HepG2 (cell line): Measurements from ENCODE around the gene BYSL. TPM values are rescaled to one million over a fixed set of nuclear protein-coding genes. Genes with fewer than 3 reads are reported as not detected.

ENCODE experiments used
- ATAC-seq: fragments of 200-7000 bp; cut with Tn5 transposase; 3 replicates; pipeline ENCODE4 v1.9.1; 2020; ENCODE audit warnings: mild to moderate bottlenecking, moderate library complexity
- Bru-seq: library from RNA; stranded (reverse); fragments of 400-500 nt; gene quantifications from one replicate; lab custom pipeline; 2021; lab: Mats Ljungman, UMichigan
- BruChase-seq, 2 experiments: library from RNA; stranded (reverse); fragments of 400-500 nt; gene quantifications; one replicate each; lab custom pipeline; 2021; lab: Mats Ljungman, UMichigan
- BruUV-seq: library from RNA; stranded (reverse); fragments of 400-500 nt; replicated peaks from 2 replicates; lab custom pipeline; 2021; lab: Mats Ljungman, UMichigan
- CTCF ChIA-PET: fragments of 300-600 bp; formaldehyde crosslinking; extraction: SDS; loops from one replicate; lab custom pipeline; 2021; ENCODE audit warnings: low total read pairs, inconsistent platforms, low intra/inter-chr PET ratio; lab: Yijun Ruan, JAX
- POLR2A ChIA-PET: fragments of 350-600 bp; sonication (Branson Sonifier 250); formaldehyde crosslinking; loops from one replicate; lab custom pipeline; 2020; ENCODE audit warnings: antibody characterized with exemption, inconsistent platforms; lab: Yijun Ruan, JAX
- DNase-seq: peaks from one replicate; pipeline ENCODE4 v3.0.0-alpha.2; 2015; ENCODE audit warnings: low spot score
- FAIRE-seq: peaks from 3 replicates; lab custom pipeline; 2011; peaks lifted over from hg19 to GRCh38; lab: Jason Lieb, UNC
- H2AFZ ChIP-seq: one replicate; pipeline ENCODE4 v1.6.1; 2011; ENCODE audit warnings: low read length, inconsistent platforms
- H3K27ac ChIP-seq: fragments of 300-600 bp; 3 replicates; pipeline ENCODE4 v1.8.0; 2011; ENCODE audit warnings: mixed run types, mild to moderate bottlenecking, mixed read lengths, low read length, inconsistent platforms; ENCODE audit not compliant: insufficient read depth; ENCODE audit errors: extremely low read length
- H3K27me3 ChIP-seq, 2 experiments: fragments of 200-600 bp in 1 of 2; 2 replicates in 1 of 2; 3 replicates in 1 of 2; pipeline versions ENCODE4 v1.6.0 to v1.8.0; 2011; ENCODE audit warnings: low read length in 2 of 2, mild to moderate bottlenecking in 2 of 2, moderate library complexity in 2 of 2, inconsistent platforms in 1 of 2; ENCODE audit not compliant: insufficient read depth in 2 of 2, control insufficient read depth in 1 of 2
- H3K36me3 ChIP-seq, 2 experiments: fragments of 200-600 bp in 1 of 2; replicated peaks in 1 of 2; 2 replicates in 1 of 2; 3 replicates in 1 of 2; pipeline versions ENCODE4 v1.5.1 to v1.8.0; 2011; ENCODE audit warnings: low read length in 2 of 2, inconsistent platforms in 1 of 2; ENCODE audit not compliant: insufficient read depth in 2 of 2, control insufficient read depth in 1 of 2
- H3K4me1 ChIP-seq: 2 replicates; pipeline ENCODE4 v1.5.1; 2012; ENCODE audit warnings: low read length, inconsistent platforms; ENCODE audit not compliant: insufficient read depth
- H3K4me2 ChIP-seq: 2 replicates; pipeline ENCODE4 v1.6.0; 2011; ENCODE audit warnings: low read depth, low read length, inconsistent platforms
- H3K4me3 ChIP-seq, 3 experiments: fragments of 200-600 bp in 1 of 3; sonication (generic), shearing (Covaris generic) in 1 of 3; replicated peaks in 1 of 3; 2 replicates each; pipeline ENCODE4 v1.5.1; 2011 to 2016; ENCODE audit warnings: low read length in 3 of 3, inconsistent platforms in 2 of 3, low read depth in 2 of 3, mild to moderate bottlenecking in 2 of 3, control low read depth in 1 of 3, mixed read lengths in 1 of 3; ENCODE audit not compliant: insufficient read depth in 1 of 3
- H3K79me2 ChIP-seq: one replicate; pipeline ENCODE4 v1.6.1; 2011; ENCODE audit warnings: low read length, inconsistent platforms; ENCODE audit not compliant: insufficient read depth
- H3K9ac ChIP-seq: 2 replicates; pipeline ENCODE4 v1.6.0; 2011; ENCODE audit warnings: mild to moderate bottlenecking, low read depth, low read length, inconsistent platforms; ENCODE audit not compliant: insufficient read depth
- H3K9me3 ChIP-seq: 2 replicates; pipeline ENCODE4 v1.5.1; 2012; ENCODE audit warnings: mild to moderate bottlenecking, low read length
- H4K20me1 ChIP-seq: 2 replicates; pipeline ENCODE4 v1.6.0; 2011; ENCODE audit warnings: inconsistent platforms, mild to moderate bottlenecking, low read length, moderate library complexity; ENCODE audit not compliant: insufficient read depth
- GLI4 ChIP-seq: sonication (generic); formaldehyde crosslinking; IDR thresholded peaks from 2 replicates; pipeline ENCODE4 v1.5.1; 2020; ENCODE audit warnings: missing genetic modification reagents, mild to moderate bottlenecking, moderate library complexity, borderline replicate concordance
- IRX3 ChIP-seq: sonication (generic); formaldehyde crosslinking; IDR thresholded peaks from 2 replicates; pipeline ENCODE4 v1.8.1; 2023; ENCODE audit warnings: mild to moderate bottlenecking, low read depth, missing genetic modification reagents, borderline replicate concordance
- KDM5B ChIP-seq: sonication (generic); formaldehyde crosslinking; IDR thresholded peaks from 2 replicates; pipeline ENCODE4 v1.4.0; 2020; ENCODE audit warnings: missing genetic modification reagents, mild to moderate bottlenecking, borderline replicate concordance
- POGZ ChIP-seq: sonication (generic); formaldehyde crosslinking; IDR thresholded peaks from 2 replicates; pipeline ENCODE4 v1.4.0; 2020; ENCODE audit warnings: mild to moderate bottlenecking, missing genetic modification reagents
- PPARG ChIP-seq: conservative IDR thresholded peaks from 2 replicates; pipeline ENCODE4 v1.6.1; 2016; ENCODE audit warnings: missing biosample characterization, missing genetic modification reagents
- SETDB1 ChIP-seq: sonication (generic); formaldehyde crosslinking; IDR thresholded peaks from 2 replicates; pipeline ENCODE4 v1.5.1; 2020; ENCODE audit warnings: missing genetic modification reagents, mild to moderate bottlenecking, borderline replicate concordance
- ZNF350 ChIP-seq: sonication (generic); formaldehyde crosslinking; IDR thresholded peaks from 2 replicates; pipeline ENCODE4 v1.4.0; 2020; ENCODE audit warnings: mild to moderate bottlenecking, low read depth, missing genetic modification reagents, borderline replicate concordance
- ZNF567 ChIP-seq: sonication (generic); formaldehyde crosslinking; IDR thresholded peaks from 2 replicates; pipeline ENCODE4 v1.8.1; 2023; ENCODE audit warnings: mild to moderate bottlenecking, missing genetic modification reagents, borderline replicate concordance
- ZNF703 ChIP-seq: sonication (generic); formaldehyde crosslinking; IDR thresholded peaks from 2 replicates; pipeline ENCODE4 v1.5.1; 2020; ENCODE audit warnings: missing genetic modification reagents, mild to moderate bottlenecking, moderate library complexity, borderline replicate concordance
- ZNF792 ChIP-seq: IDR thresholded peaks from 2 replicates; pipeline ENCODE4 v1.6.1; 2016
- ZNF891 ChIP-seq: sonication (generic); formaldehyde crosslinking; IDR thresholded peaks from 2 replicates; pipeline ENCODE4 v1.5.0; 2020; ENCODE audit warnings: mild to moderate bottlenecking, missing genetic modification reagents
- WGBS: methylation state at CpG from one replicate; pipeline ENCODE4 v1.1.6; 2017; ENCODE audit warnings: low lambda C conversion rate; 5-methylcytosine and 5-hydroxymethylcytosine counted together
- in situ Hi-C: cut with HindIII; loops from 2 replicates; pipeline ENCODE4 v1.10.0; 2017; ENCODE audit warnings: low pct_unique_long_range_greater_than_20kb; ENCODE audit not compliant: extremely low pct_ligation_motif_present
- intact Hi-C: fragments of 100-400 bp; cut with micrococcal nuclease; formaldehyde crosslinking; loops from one replicate; pipeline ENCODE4 v1.10.0; 2022; ENCODE audit not compliant: unreplicated experiment
- long read RNA-seq, 2 experiments: library from RNA in 1 of 2; library from polyadenylated mRNA in 1 of 2; stranded (forward) in 1 of 2; unstranded in 1 of 2; transcript quantifications; one replicate each; pipeline ENCODE4 v2.0.0, GENCODE V29; 2019 to 2022
- polyA minus RNA-seq, 3 experiments: library from RNA; depleted of rRNA, polyadenylated mRNA; stranded (reverse); fragments of >200 nt; gene quantifications; 2 replicates each; pipeline ENCODE4 v1.2.3, GENCODE V29; 2011; ENCODE audit warnings: low replicate concordance in 1 of 3
- polyA plus RNA-seq, 8 experiments: library from polyadenylated mRNA; depleted of rRNA in 3 of 8; stranded (reverse) in 7 of 8; unstranded in 1 of 8; fragments of >200 nt; fragmentation: Illumina TruSeq in 4 of 8; extraction: Trizol in 4 of 8; gene quantifications; 2 replicates each; pipeline versions ENCODE4 v1.2.1 to v1.2.3, GENCODE V29; 2011 to 2016; ENCODE audit warnings: low read depth in 4 of 8, missing spikeins in 1 of 8, mixed read lengths in 1 of 8; ENCODE audit not compliant: insufficient read depth in 1 of 8
- total RNA-seq, 5 experiments: library from RNA; depleted of rRNA; stranded (reverse); fragments of >200 nt; fragmentation: Illumina TruSeq; extraction: Trizol; gene quantifications; 2 replicates each; pipeline ENCODE4 v1.2.3, GENCODE V29; 2016; ENCODE audit warnings: low read depth in 1 of 5
- TF ChIP-seq, protein P1 (sequence below): sonication (generic); formaldehyde crosslinking; IDR thresholded peaks from 2 replicates; pipeline ENCODE4 v1.4.0; 2020; ENCODE audit warnings: missing genetic modification reagents

Gene BYSL, protein sequence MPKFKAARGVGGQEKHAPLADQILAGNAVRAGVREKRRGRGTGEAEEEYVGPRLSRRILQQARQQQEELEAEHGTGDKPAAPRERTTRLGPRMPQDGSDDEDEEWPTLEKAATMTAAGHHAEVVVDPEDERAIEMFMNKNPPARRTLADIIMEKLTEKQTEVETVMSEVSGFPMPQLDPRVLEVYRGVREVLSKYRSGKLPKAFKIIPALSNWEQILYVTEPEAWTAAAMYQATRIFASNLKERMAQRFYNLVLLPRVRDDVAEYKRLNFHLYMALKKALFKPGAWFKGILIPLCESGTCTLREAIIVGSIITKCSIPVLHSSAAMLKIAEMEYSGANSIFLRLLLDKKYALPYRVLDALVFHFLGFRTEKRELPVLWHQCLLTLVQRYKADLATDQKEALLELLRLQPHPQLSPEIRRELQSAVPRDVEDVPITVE
- total RNA-seq (2016; rRNA removed; fragmentation: Illumina TruSeq; extraction: Trizol) (27.9 and 37.3 TPM in 2 replicates), polyA plus RNA-seq (2011; rRNA removed) (28.6 and 37.8 TPM in 2 replicates), polyA minus RNA-seq (2011; rRNA and poly(A)+ RNA removed; ENCODE audit: low replicate concordance) (40.9 and 54.5 TPM in 2 replicates), Bru-seq, nascent RNA (percentile 92 among the genes with signal in this experiment), BruChase-seq, experiment 1, labeled RNA remaining after a 6-hour chase (percentile 91 among the genes with signal in this experiment), BruChase-seq, experiment 2, labeled RNA remaining after a 2-hour chase (percentile 93 among the genes with signal in this experiment)
- 9.2 and 10.9 TPM in 2 replicates for total RNA-seq (2016; cell fraction: cytosol; rRNA removed; fragmentation: Illumina TruSeq; extraction: Trizol; ENCODE audit: low read depth)
- 31.5 and 38.1 TPM in 2 replicates for total RNA-seq (2016; cell fraction: insoluble cytoplasmic fraction; rRNA removed; fragmentation: Illumina TruSeq; extraction: Trizol)
- 20.7 and 21.2 TPM in 2 replicates for total RNA-seq (2016; cell fraction: membrane; rRNA removed; fragmentation: Illumina TruSeq; extraction: Trizol)
- total RNA-seq (2016; cell fraction: nucleus; rRNA removed; fragmentation: Illumina TruSeq; extraction: Trizol) = 28.5 and 31.3 TPM in 2 replicates
- 24.4 and 28.7 TPM in 2 replicates for polyA plus RNA-seq (2011; cell fraction: cytosol; rRNA removed)
- polyA plus RNA-seq (2011; cell fraction: nucleus; rRNA removed) = 39.5 and 39.6 TPM in 2 replicates
- 24.1 and 34.6 TPM in 2 replicates for polyA plus RNA-seq (2012)
- 9.5 and 10.5 TPM in 2 replicates for polyA plus RNA-seq (2016; cell fraction: cytosol; fragmentation: Illumina TruSeq; extraction: Trizol; ENCODE audit: low read depth)
- 43.8 and 51.7 TPM in 2 replicates for polyA plus RNA-seq (2016; cell fraction: insoluble cytoplasmic fraction; fragmentation: Illumina TruSeq; extraction: Trizol; ENCODE audit: low read depth)
- 12.7 and 15.1 TPM in 2 replicates for polyA plus RNA-seq (2016; cell fraction: membrane; fragmentation: Illumina TruSeq; extraction: Trizol; ENCODE audit: low read depth)
- 49.1 and 56.8 TPM in 2 replicates for polyA plus RNA-seq (2016; cell fraction: nucleus; fragmentation: Illumina TruSeq; extraction: Trizol; ENCODE audit: insufficient read depth, low read depth)
- polyA minus RNA-seq (2011; cell fraction: cytosol; rRNA and poly(A)+ RNA removed) = 22.2 and 22.5 TPM in 2 replicates
- polyA minus RNA-seq (2011; cell fraction: nucleus; rRNA and poly(A)+ RNA removed) = 41.7 and 47.5 TPM in 2 replicates
- long read RNA-seq, experiment 1, transcript BYSL-201 (7 exons, 2,029 nt) = major isoform, 36 of 41 reads
- long read RNA-seq, experiment 1, partial matches to known transcripts = 4 of 41 reads
- long read RNA-seq, experiment 1, other reads (novel, unspliced or antisense) = 1 of 41 reads
- long read RNA-seq, experiment 2, transcript BYSL-201 (7 exons, 2,029 nt) = major isoform, 142 of 174 reads
- long read RNA-seq, experiment 2, partial matches to known transcripts = 22 of 174 reads
- long read RNA-seq, experiment 2, other reads (novel, unspliced or antisense) = 9 of 174 reads

DNA sequence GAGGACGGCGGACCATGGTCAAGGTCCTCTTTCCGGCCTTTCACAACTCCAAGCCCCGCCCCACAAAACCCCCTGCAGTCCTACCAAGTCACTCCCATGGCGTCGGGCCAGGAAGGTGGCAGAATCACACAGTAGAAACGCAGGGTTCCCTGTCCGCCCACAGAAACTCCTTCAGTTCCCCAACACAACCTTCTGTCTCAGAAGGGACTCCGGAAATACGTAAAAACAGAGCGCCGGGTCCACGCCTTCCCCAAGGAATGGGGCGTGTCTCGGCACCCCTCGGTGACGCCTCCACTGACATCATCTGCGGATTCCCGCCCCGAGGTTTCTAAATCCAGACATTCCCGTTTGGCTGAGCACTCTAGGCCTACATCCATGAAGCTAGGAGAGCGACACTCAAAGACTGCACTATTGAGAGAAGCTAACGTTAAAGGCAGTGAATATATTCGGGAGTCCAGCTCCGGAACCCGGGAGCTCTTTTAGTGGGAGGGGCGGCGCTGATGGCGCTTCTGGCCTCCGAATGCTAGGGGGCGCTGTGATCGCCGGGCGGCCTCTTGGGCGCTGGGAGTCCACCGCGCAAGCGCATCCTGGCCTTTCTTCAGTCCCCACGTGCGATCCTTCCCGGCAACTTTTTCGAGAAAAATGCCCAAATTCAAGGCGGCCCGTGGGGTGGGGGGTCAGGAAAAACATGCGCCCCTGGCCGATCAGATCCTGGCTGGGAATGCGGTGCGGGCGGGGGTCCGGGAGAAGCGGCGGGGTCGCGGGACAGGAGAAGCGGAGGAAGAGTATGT, at the start of gene BYSL, which contains the start of gene MED20:
BYSL (plus strand) TSS at position 579 of the 791 bp plus-strand sequence; CDS start at position 643, 64 bp downstream.
MED20 (minus strand) TSS at position 219 of the 791 bp plus-strand sequence; CDS start at position 98, 121 bp downstream.
- Histone ChIP-seq H3K36me3 (peaks cover 7 to 23% of the 10 kb centered on the region in 2 experiments), H3K27me3 (no peaks in the 10 kb centered on the region; a peak in 1 of 5 replicates), H3K9me3 (no peaks in the 10 kb centered on the region), H2AFZ (peak within 1 kb of the TSS; percentile 84), H3K79me2 (peaks cover 65% of the 10 kb centered on the region), H3K4me2 (peak within 1 kb of the TSS; percentile 89), H4K20me1 (0 out of 2 replicates have a peak, but pooled peaks cover 8% of the 10 kb centered on the region), H3K4me3 (peak within 1 kb of the TSS; percentile 80 to 93 (median 86)), H3K27ac (peak within 1 kb of the TSS; percentile 96), H3K4me1 (peaks cover 41% of the 10 kb centered on the region), H3K9ac (peak within 1 kb of the TSS; percentile 95)
- peak; percentile 92 for DNase-seq
- in situ Hi-C loops (loop anchor here (5.0 kb wide), 1 partner anchor 134 kb away; the partner anchor contains the start of gene TOMM6), intact Hi-C loops (loop anchor here (1.0 to 2.0 kb wide), 8 partner anchors 15 to 296 kb away; partner anchors contain the start of genes CCND3, MRPS10, TOMM6 and USP49)
- no TSS peak for BruUV-seq
- peak; percentile 70 for FAIRE-seq
- ChIA-PET POLR2A (interaction anchor here (0.6 to 2.7 kb wide), 23 partner anchors 9 to 548 kb away, joined by 3 to 47 read pairs (median 4); partner anchors contain the start of genes TAF8, TOMM6 and USP49), CTCF (interaction anchor here (1.3 to 2.5 kb wide), 2 partner anchors 134 to 141 kb away, joined by 3 to 22 read pairs; partner anchors contain the start of gene TOMM6)
- ATAC-seq = peak; percentile 91
- WGBS = under 1% methylated on average over 42 of the region's 55 CpGs
- TF ChIP-seq PPARG (0 out of 2 replicates have a peak, but pooled peaks have one; percentile 7), KDM5B (peak; percentile 89; the same call in 1 of the 2 replicates), POGZ (CRISPR knock-in tag) (peak; percentile 95), SETDB1 (CRISPR knock-in tag) (peak; percentile 74; the same call in 1 of the 2 replicates), ZNF567 (no peak; the same call in none of the 2 replicates), ZNF350 (CRISPR knock-in tag) (peak; percentile 95), IRX3 (CRISPR knock-in tag) (peak; percentile 88), ZNF792 (CRISPR knock-in tag) (peak; percentile 85; the same call in 1 of the 2 replicates), ZNF891 (peak; percentile 90), ZNF703 (CRISPR knock-in tag) (0 out of 2 replicates have a peak, but pooled peaks have one; percentile 39), GLI4 (CRISPR knock-in tag) (peak; percentile 58; the same call in 1 of the 2 replicates)
- TF ChIP-seq, protein P1, sequence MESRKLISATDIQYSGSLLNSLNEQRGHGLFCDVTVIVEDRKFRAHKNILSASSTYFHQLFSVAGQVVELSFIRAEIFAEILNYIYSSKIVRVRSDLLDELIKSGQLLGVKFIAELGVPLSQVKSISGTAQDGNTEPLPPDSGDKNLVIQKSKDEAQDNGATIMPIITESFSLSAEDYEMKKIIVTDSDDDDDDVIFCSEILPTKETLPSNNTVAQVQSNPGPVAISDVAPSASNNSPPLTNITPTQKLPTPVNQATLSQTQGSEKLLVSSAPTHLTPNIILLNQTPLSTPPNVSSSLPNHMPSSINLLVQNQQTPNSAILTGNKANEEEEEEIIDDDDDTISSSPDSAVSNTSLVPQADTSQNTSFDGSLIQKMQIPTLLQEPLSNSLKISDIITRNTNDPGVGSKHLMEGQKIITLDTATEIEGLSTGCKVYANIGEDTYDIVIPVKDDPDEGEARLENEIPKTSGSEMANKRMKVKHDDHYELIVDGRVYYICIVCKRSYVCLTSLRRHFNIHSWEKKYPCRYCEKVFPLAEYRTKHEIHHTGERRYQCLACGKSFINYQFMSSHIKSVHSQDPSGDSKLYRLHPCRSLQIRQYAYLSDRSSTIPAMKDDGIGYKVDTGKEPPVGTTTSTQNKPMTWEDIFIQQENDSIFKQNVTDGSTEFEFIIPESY (CRISPR knock-in tag) = peak; percentile 24; the same call in 1 of the 2 replicates
